B cell (primary cell): Measurements from ENCODE around the gene IL12RB1.

Experiments
- CTCF ChIP-seq: fragments of 200-600 bp; IDR thresholded peaks from one replicate; pipeline ENCODE4 v1.8.0; 2022; ENCODE audit warnings: antibody characterized with exemption, mild to moderate bottlenecking
- EZH2 ChIP-seq: IDR thresholded peaks from 2 replicates; pipeline ENCODE4 v1.6.1; 2012; ENCODE audit warnings: borderline replicate concordance, low read depth, mild to moderate bottlenecking, moderate library complexity, low read length; ENCODE audit not compliant: insufficient read depth, poor library complexity, severe bottlenecking

- TF ChIP-seq EZH2 (no peak), CTCF (no peak)
Measured at GRCh38 chr19:18043676-18044075, 43.1 kb downstream of the IL12RB1 start.
